AG09319 (cell line): Measurements from ENCODE around the gene CROCC.

Source experiments
- DNase-seq: peaks from one replicate; pipeline ENCODE4 v3.0.0-alpha.2; 2010; ENCODE audit warnings: low read depth; ENCODE audit errors: extremely low read depth
- TF ChIP-seq, protein P1 (sequence below): IDR thresholded peaks from 2 replicates; pipeline ENCODE4 v1.5.1; 2011; ENCODE audit warnings: low read depth, mild to moderate bottlenecking, inconsistent platforms, low read length, moderate library complexity

The CROCC gene

DNA sequence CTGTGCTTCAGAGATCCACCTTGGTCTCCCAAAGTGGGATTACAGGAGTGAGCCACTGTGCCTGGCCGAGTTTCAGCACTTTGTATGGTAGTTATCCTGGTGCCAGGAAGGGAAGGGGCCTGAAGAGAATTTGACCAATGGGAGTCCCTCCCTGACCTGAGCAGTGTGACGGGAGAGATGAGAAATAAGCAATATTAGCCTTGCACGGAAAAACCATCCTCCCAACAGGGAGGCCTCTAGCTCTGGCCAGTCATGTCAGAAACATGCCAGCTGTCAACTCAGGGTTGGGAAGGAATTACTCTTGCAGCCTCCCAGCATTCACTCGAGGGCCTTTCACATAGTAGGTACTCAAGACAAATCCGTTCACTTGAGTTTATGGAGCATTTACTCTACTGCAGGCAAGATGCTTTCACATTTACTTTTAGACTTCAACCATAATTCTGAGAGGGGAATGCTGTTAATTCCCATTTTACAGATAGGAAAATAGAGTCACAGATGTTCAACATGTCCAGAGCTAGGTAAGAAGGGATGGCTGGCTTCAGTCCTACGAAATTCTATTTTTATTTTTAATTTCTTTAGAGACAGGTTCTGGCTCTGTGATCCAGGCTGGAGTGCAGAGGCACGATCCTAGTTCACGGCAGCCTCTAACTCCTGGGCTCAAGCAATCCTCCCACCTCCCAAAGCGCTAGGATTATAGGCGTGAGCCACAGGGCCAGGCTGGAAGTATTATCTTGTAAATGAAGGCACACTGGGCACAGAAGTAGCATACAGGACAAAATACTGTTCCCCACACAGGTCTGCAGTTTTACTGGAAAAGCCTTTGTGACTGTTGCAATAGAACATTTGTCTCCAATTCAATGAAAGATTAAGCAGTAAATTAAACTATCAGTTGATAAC is 93.2 kb downstream of the CROCC start:
- TF ChIP-seq, protein P1, sequence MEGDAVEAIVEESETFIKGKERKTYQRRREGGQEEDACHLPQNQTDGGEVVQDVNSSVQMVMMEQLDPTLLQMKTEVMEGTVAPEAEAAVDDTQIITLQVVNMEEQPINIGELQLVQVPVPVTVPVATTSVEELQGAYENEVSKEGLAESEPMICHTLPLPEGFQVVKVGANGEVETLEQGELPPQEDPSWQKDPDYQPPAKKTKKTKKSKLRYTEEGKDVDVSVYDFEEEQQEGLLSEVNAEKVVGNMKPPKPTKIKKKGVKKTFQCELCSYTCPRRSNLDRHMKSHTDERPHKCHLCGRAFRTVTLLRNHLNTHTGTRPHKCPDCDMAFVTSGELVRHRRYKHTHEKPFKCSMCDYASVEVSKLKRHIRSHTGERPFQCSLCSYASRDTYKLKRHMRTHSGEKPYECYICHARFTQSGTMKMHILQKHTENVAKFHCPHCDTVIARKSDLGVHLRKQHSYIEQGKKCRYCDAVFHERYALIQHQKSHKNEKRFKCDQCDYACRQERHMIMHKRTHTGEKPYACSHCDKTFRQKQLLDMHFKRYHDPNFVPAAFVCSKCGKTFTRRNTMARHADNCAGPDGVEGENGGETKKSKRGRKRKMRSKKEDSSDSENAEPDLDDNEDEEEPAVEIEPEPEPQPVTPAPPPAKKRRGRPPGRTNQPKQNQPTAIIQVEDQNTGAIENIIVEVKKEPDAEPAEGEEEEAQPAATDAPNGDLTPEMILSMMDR = no peak
- no peak for DNase-seq

DNA sequence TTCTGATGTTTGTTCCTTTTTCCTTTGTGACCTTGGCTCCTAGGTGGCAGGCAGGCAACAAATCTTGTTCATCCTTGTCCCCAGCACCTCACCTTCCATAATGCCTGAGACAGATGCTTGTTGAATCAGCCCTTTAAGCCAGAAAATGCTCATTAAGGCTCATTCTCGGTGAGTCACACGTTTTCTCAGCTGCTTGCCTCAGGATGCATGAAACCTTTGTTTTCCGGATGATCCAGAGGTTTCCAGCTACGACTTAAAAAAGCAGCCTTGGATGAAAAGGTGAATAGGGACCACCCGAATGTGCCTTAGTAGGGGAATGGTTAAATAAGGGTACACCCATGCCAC is 94.6 kb downstream of the CROCC start:
- TF ChIP-seq, protein P1 = no peak
- DNase-seq = no peak

DNA sequence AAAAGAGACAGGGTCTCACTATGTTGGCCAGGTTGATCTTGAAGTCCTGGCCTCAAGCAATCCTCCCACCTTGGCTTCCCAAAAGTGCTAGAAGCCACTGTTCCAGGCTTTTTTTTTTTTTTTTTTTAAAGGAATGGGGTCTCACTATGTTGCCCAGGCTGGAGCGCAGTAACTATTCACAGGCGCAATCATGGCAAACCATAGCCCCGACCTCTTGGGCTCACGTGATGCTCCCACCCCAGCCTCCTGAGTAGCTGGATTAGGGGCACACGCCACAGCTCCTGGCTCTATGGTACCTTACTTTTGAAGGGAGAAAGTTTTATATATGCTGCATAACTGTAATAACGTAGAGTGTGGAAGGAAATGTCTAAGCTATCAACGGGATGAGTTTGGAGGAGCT is 95.7 kb downstream of the CROCC start:
- no peak for DNase-seq
- TF ChIP-seq, protein P1 = no peak

DNA sequence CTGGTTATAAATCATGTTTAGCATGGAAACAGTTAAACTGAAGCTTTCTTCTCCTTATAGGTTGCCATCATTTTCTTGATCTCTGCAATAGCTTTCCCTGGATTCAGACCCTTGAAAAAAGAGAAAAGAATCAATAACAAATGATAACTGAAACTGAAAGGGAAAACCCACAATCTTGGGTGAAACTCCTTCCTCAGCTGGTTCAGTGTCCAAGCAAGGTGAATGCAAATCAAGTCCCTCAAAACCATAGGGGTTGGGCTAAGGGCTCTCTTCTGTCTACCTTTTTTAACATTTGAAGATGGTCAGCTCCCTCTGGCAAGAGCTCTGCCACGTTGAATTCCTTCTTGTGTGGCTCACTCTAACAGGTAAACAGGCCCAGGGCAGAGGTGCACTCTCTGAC is 97.1 kb downstream of the CROCC start:
- TF ChIP-seq, protein P1 = no peak
- no peak for DNase-seq

DNA sequence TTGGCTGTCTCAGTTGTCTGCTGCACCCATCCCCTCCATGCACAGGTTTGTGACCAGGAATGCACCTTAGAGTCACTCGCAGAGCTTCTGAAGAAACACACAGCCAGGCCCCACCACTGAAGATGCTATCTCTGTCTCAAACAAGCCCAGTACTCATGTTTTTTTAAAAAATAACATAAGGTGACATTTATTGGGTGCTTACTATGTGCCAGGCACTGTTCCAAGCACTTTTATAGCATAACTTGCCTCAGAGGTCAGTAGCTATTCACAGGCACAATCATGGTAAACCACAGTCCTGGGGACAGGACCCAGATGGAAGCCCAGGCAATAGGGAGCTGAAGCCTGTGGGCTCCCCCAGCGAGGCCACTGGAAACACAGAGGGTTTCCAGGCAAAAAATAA is 98.8 kb downstream of the CROCC start:
- TF ChIP-seq, protein P1 = no peak
- DNase-seq = no peak

DNA sequence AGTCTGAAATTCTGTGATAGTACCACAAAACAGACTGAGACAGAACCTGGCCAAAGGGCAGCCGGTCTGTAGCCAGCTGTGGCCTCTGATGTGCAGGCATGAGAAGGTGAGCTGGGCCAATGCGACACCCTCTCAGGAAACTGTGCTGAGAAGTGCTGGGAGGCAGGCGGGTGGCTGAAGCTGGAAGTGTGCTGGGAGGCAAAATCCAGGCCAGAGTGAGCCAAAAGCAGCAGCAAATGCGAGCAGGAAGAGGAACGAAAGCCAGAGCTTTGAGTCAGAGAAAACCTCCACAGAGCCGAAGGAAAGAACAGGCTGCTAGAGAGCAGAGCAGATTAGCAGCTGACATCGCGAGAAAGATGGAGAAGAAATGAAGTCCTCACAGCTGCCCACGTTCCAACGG is 100.2 kb downstream of the CROCC start:
- TF ChIP-seq, protein P1 = no peak
- DNase-seq = no peak
